GM19397 (cell line): ENCODE measurements around the gene IER2.
"Not testable (repeated sequence)": the region's sequence is repeated elsewhere in the genome, so short reads cannot be mapped to it uniquely, and the experiment has no call there.

Experiments used
- ATAC-seq: cut with Tn5 transposase; IDR thresholded peaks from one replicate; pipeline ENCODE4 v1.9.1; 2021; ENCODE audit warnings: mild to moderate bottlenecking, moderate library complexity; ENCODE audit not compliant: unreplicated experiment

Gene IER2

GRCh38 chr19:13190781-13191540 is 40.8 kb downstream of the IER2 start:
- ATAC-seq = no peak

GRCh38 chr19:13195678-13196077 is 45.5 kb downstream of the IER2 start:
- ATAC-seq = no peak

- no peak for ATAC-seq
Measured at GRCh38 chr19:13198634-13199033, 48.4 kb downstream of the IER2 start.

GRCh38 chr19:13202112-13202511 is 51.9 kb downstream of the IER2 start:
- ATAC-seq = not testable (repeated sequence)
